HepG2 (cell line): ENCODE measurements around the gene DPEP3. TPM values are rescaled to one million over a fixed set of nuclear protein-coding genes. Genes with fewer than 3 reads are reported as not detected.

Experiments used
- CHD4 ChIP-seq: fragments of 200-600 bp; sonication (generic); IDR thresholded peaks from 2 replicates; pipeline ENCODE4 v1.7.0; 2017; ENCODE audit warnings: mild to moderate bottlenecking, low read length, borderline replicate concordance
- MYC ChIP-seq: sonication (generic); formaldehyde crosslinking; IDR thresholded peaks from 2 replicates; pipeline ENCODE4 v1.9.0; 2021; ENCODE audit warnings: missing genetic modification reagents, borderline replicate concordance
- RBM39 ChIP-seq: fragments of 200-400 bp; formaldehyde crosslinking; IDR thresholded peaks from one replicate; pipeline ENCODE4 v1.6.1; 2018; ENCODE audit warnings: antibody characterized with exemption, mild to moderate bottlenecking, low read depth, low read length; ENCODE audit not compliant: poor library complexity, severe bottlenecking
- SIX1 ChIP-seq: sonication (generic); formaldehyde crosslinking; IDR thresholded peaks from 2 replicates; pipeline ENCODE4 v1.4.0; 2020; ENCODE audit warnings: missing genetic modification reagents, borderline replicate concordance
- ZNF232 ChIP-seq: sonication (generic); formaldehyde crosslinking; IDR thresholded peaks from 2 replicates; pipeline ENCODE4 v1.4.0; 2020; ENCODE audit warnings: missing genetic modification reagents, borderline replicate concordance
- ZNF251 ChIP-seq: sonication (generic); formaldehyde crosslinking; IDR thresholded peaks from 2 replicates; pipeline ENCODE4 v1.9.0; 2021; ENCODE audit warnings: mild to moderate bottlenecking, missing genetic modification reagents
- ZNF468 ChIP-seq: sonication (generic); formaldehyde crosslinking; IDR thresholded peaks from 2 replicates; pipeline ENCODE4 v1.8.0; 2022; ENCODE audit warnings: mild to moderate bottlenecking, moderate library complexity, missing genetic modification reagents
- ZNF768 ChIP-seq: sonication (generic); formaldehyde crosslinking; IDR thresholded peaks from 2 replicates; pipeline ENCODE4 v1.4.0; 2020; ENCODE audit warnings: missing genetic modification reagents
- polyA plus RNA-seq, 8 experiments: library from polyadenylated mRNA; depleted of rRNA in 3 of 8; stranded (reverse) in 7 of 8; unstranded in 1 of 8; fragments of >200 nt; fragmentation: Illumina TruSeq in 4 of 8; extraction: Trizol in 4 of 8; gene quantifications; 2 replicates each; pipeline versions ENCODE4 v1.2.1 to v1.2.3, GENCODE V29; 2011 to 2016; ENCODE audit warnings: low read depth in 4 of 8, missing spikeins in 1 of 8, mixed read lengths in 1 of 8; ENCODE audit not compliant: insufficient read depth in 1 of 8
- total RNA-seq, 5 experiments: library from RNA; depleted of rRNA; stranded (reverse); fragments of >200 nt; fragmentation: Illumina TruSeq; extraction: Trizol; gene quantifications; 2 replicates each; pipeline ENCODE4 v1.2.3, GENCODE V29; 2016; ENCODE audit warnings: low read depth in 1 of 5
- TF ChIP-seq, protein P1 (sequence below): sonication (generic); formaldehyde crosslinking; IDR thresholded peaks from 2 replicates; pipeline ENCODE4 v1.4.0; 2020; ENCODE audit warnings: missing genetic modification reagents, borderline replicate concordance
- TF ChIP-seq, protein P2 (sequence below): sonication (generic); formaldehyde crosslinking; IDR thresholded peaks from 2 replicates; pipeline ENCODE4 v1.5.0; 2020; ENCODE audit warnings: mild to moderate bottlenecking, missing genetic modification reagents
- TF ChIP-seq, protein P3 (sequence below): sonication (generic); formaldehyde crosslinking; IDR thresholded peaks from 2 replicates; pipeline ENCODE4 v1.5.0; 2020; ENCODE audit warnings: missing genetic modification reagents
- TF ChIP-seq, protein P4 (sequence below): sonication (generic); formaldehyde crosslinking; IDR thresholded peaks from one replicate; pipeline ENCODE4 v1.5.1; 2020; ENCODE audit warnings: mild to moderate bottlenecking, missing genetic modification reagents; ENCODE audit errors: not compliant biosample characterization

Gene DPEP3
- total and polyA plus RNA-seq, 2 of the 13 experiments (the other 11 are each of a cell fraction or from before 2014, with no cell fraction given) = not detected

DNA sequence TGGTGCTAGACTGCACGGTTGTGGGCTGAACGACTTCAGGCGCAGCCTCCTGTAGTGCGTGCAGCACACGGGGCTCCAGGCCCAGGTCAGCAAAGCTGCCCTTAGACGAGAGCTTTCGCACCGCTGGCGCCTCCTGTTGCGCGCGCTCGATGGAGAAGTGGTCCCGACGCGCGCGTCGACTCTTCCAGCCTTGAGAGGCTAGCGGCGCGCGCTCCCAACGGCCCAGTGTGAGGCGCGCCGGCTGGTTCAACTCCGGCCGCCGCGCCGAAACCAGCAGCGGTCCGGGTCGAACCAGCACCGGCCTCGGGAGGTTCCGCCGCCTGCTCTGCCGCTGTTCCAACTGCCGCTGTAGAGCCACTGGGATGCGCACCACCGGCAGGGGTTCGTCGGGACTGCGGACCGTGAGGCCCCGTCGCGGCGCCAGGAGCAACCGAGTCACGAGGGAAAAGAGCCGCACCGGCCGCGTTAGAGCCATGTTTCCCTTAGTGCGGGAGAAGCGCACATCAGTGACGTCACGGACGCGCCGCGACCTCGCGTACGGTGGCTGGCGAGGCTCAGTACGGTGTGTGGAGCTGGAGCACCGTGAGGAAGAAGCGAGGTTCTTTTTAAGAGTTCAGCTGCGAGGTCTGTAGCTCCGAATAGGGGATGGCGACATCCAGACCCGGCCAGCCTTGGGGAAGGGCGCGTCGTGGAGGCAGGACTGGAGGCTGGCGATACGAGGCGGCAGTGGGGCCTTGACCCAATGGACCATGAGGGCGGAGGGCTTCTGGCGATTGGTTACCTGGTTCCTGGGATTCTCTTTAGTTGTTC is 42.6 kb upstream of the DPEP3 start, which contains the start of the genes DDX28 and DUS2 (continued):
- TF ChIP-seq SIX1 (CRISPR knock-in tag) (peak; percentile 11; the same call in 1 of the 2 replicates), ZNF232 (CRISPR knock-in tag) (peak; percentile 80; the same call in 1 of the 2 replicates), RBM39 (peak; percentile 92), MYC (CRISPR knock-in tag) (peak; percentile 100), ZNF468 (CRISPR knock-in tag) (peak; percentile 97), ZNF251 (CRISPR knock-in tag) (0 out of 2 replicates have a peak, but pooled peaks have one; percentile 30), ZNF768 (CRISPR knock-in tag) (peak; percentile 70; the same call in 1 of the 2 replicates), CHD4 (no peak)
- TF ChIP-seq, protein P1, sequence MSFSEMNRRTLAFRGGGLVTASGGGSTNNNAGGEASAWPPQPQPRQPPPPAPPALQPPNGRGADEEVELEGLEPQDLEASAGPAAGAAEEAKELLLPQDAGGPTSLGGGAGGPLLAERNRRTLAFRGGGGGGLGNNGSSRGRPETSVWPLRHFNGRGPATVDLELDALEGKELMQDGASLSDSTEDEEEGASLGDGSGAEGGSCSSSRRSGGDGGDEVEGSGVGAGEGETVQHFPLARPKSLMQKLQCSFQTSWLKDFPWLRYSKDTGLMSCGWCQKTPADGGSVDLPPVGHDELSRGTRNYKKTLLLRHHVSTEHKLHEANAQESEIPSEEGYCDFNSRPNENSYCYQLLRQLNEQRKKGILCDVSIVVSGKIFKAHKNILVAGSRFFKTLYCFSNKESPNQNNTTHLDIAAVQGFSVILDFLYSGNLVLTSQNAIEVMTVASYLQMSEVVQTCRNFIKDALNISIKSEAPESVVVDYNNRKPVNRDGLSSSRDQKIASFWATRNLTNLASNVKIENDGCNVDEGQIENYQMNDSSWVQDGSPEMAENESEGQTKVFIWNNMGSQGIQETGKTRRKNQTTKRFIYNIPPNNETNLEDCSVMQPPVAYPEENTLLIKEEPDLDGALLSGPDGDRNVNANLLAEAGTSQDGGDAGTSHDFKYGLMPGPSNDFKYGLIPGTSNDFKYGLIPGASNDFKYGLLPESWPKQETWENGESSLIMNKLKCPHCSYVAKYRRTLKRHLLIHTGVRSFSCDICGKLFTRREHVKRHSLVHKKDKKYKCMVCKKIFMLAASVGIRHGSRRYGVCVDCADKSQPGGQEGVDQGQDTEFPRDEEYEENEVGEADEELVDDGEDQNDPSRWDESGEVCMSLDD (CRISPR knock-in tag) = peak; percentile 26; the same call in 1 of the 2 replicates
- TF ChIP-seq, protein P2, sequence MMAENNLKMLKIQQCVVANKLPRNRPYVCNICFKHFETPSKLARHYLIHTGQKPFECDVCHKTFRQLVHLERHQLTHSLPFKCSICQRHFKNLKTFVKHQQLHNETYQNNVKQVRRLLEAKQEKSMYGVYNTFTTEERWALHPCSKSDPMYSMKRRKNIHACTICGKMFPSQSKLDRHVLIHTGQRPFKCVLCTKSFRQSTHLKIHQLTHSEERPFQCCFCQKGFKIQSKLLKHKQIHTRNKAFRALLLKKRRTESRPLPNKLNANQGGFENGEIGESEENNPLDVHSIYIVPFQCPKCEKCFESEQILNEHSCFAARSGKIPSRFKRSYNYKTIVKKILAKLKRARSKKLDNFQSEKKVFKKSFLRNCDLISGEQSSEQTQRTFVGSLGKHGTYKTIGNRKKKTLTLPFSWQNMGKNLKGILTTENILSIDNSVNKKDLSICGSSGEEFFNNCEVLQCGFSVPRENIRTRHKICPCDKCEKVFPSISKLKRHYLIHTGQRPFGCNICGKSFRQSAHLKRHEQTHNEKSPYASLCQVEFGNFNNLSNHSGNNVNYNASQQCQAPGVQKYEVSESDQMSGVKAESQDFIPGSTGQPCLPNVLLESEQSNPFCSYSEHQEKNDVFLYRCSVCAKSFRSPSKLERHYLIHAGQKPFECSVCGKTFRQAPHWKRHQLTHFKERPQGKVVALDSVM (CRISPR knock-in tag) = peak; percentile 86
- TF ChIP-seq, protein P3, sequence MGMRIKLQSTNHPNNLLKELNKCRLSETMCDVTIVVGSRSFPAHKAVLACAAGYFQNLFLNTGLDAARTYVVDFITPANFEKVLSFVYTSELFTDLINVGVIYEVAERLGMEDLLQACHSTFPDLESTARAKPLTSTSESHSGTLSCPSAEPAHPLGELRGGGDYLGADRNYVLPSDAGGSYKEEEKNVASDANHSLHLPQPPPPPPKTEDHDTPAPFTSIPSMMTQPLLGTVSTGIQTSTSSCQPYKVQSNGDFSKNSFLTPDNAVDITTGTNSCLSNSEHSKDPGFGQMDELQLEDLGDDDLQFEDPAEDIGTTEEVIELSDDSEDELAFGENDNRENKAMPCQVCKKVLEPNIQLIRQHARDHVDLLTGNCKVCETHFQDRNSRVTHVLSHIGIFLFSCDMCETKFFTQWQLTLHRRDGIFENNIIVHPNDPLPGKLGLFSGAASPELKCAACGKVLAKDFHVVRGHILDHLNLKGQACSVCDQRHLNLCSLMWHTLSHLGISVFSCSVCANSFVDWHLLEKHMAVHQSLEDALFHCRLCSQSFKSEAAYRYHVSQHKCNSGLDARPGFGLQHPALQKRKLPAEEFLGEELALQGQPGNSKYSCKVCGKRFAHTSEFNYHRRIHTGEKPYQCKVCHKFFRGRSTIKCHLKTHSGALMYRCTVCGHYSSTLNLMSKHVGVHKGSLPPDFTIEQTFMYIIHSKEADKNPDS (CRISPR knock-in tag) = no peak
- TF ChIP-seq, protein P4, sequence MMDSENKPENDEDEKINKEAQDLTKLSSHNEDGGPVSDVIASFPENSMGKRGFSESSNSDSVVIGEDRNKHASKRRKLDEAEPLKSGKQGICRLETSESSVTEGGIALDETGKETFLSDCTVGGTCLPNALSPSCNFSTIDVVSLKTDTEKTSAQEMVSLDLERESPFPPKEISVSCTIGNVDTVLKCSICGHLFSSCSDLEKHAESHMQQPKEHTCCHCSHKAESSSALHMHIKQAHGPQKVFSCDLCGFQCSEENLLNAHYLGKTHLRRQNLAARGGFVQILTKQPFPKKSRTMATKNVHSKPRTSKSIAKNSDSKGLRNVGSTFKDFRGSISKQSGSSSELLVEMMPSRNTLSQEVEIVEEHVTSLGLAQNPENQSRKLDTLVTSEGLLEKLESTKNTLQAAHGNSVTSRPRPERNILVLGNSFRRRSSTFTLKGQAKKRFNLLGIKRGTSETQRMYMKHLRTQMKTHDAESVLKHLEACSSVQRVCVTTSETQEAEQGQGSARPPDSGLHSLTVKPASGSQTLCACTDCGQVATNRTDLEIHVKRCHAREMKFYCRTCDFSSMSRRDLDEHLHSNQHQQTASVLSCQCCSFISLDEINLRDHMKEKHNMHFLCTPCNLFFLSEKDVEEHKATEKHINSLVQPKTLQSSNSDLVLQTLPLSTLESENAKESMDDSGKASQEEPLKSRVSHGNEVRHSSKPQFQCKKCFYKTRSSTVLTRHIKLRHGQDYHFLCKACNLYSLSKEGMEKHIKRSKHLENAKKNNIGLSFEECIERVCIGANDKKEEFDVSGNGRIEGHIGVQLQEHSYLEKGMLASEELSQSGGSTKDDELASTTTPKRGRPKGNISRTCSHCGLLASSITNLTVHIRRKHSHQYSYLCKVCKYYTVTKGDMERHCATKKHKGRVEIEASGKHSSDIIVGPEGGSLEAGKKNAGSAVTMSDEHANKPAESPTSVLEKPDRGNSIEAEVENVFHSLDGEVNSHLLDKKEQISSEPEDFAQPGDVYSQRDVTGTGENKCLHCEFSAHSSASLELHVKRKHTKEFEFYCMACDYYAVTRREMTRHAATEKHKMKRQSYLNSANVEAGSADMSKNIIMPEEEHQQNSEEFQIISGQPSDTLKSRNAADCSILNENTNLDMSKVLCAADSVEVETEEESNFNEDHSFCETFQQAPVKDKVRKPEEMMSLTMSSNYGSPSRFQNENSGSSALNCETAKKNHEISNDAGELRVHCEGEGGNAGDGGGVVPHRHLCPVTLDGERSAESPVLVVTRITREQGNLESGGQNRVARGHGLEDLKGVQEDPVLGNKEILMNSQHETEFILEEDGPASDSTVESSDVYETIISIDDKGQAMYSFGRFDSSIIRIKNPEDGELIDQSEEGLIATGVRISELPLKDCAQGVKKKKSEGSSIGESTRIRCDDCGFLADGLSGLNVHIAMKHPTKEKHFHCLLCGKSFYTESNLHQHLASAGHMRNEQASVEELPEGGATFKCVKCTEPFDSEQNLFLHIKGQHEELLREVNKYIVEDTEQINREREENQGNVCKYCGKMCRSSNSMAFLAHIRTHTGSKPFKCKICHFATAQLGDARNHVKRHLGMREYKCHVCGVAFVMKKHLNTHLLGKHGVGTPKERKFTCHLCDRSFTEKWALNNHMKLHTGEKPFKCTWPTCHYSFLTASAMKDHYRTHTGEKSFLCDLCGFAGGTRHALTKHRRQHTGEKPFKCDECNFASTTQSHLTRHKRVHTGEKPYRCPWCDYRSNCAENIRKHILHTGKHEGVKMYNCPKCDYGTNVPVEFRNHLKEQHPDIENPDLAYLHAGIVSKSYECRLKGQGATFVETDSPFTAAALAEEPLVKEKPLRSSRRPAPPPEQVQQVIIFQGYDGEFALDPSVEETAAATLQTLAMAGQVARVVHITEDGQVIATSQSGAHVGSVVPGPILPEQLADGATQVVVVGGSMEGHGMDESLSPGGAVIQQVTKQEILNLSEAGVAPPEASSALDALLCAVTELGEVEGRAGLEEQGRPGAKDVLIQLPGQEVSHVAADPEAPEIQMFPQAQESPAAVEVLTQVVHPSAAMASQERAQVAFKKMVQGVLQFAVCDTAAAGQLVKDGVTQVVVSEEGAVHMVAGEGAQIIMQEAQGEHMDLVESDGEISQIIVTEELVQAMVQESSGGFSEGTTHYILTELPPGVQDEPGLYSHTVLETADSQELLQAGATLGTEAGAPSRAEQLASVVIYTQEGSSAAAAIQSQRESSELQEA = peak; percentile 94
